Right lobe of liver (tissue), 6 donors: ENCODE data around the gene PCNT. TPM values are rescaled to one million over a fixed set of nuclear protein-coding genes. Genes with fewer than 3 reads are reported as not detected.
A peak's percentile ranks its signal among the peaks of the same experiment; 100 is the strongest.

Experiments
- ATAC-seq, 4 donors: fragments of 200-7000 bp; cut with Tn5 transposase; one replicate each; pipeline ENCODE4 v1.9.1; 2020; ENCODE audit warnings: mild to moderate bottlenecking in 4 of 4, moderate library complexity in 4 of 4
- DNase-seq, 3 donors: peaks; one replicate each; pipeline ENCODE4 v3.0.0-alpha.2; 2020
- H3K27ac ChIP-seq, 3 donors: fragments of 200-600 bp; one replicate each; pipeline ENCODE4 v1.8.0; 2022
- H3K27me3 ChIP-seq, 2 donors: fragments of 200-600 bp; one replicate each; pipeline ENCODE4 v1.8.0; 2022
- H3K36me3 ChIP-seq, 4 donors: fragments of 200-600 bp; sonication (generic) in 1 of 4; one replicate each; pipeline versions ENCODE4 v1.5.1 to v1.8.0; 2017 to 2022; ENCODE audit warnings: control low read depth in 1 of 4
- H3K4me1 ChIP-seq, 4 donors: fragments of 200-600 bp; sonication (generic) in 1 of 4; one replicate each; pipeline versions ENCODE4 v1.5.1 to v1.8.0; 2017 to 2022; ENCODE audit warnings: control low read depth in 1 of 4
- H3K4me3 ChIP-seq, 3 donors: fragments of 200-600 bp; one replicate each; pipeline ENCODE4 v1.8.0; 2022
- H3K9me3 ChIP-seq, 4 donors: fragments of 200-600 bp; sonication (generic) in 1 of 4; one replicate each; pipeline versions ENCODE4 v1.5.1 to v1.8.0; 2017 to 2022; ENCODE audit warnings: control low read depth in 1 of 4
- CTCF ChIP-seq, 4 donors: fragments of 200-600 bp in 3 of 4; fragments of 450-650 bp in 1 of 4; IDR thresholded peaks; one replicate each; pipeline versions ENCODE4 v1.5.1 to v1.8.0; 2016 to 2022; ENCODE audit warnings: antibody characterized with exemption in 4 of 4, mild to moderate bottlenecking in 2 of 4
- POLR2A ChIP-seq: fragments of 450-650 bp; IDR thresholded peaks from one replicate; pipeline ENCODE4 v1.6.1; 2017; ENCODE audit warnings: antibody characterized with exemption, mild to moderate bottlenecking
- WGBS: methylation state at CpG from one replicate; pipeline ENCODE4 v1.1.6; 2018; ENCODE audit warnings: low coverage, low lambda C conversion rate; ENCODE audit not compliant: insufficient coverage; ENCODE audit errors: missing lambda C conversion rate; 5-methylcytosine and 5-hydroxymethylcytosine counted together
- intact Hi-C, 2 donors: fragments of 100-400 bp; cut with DNase I; formaldehyde crosslinking; loops; one replicate each; pipeline versions ENCODE4 v1.11.2 to v1.14.1; 2022
- total RNA-seq, 6 experiments: library from RNA; depleted of rRNA in 2 of 6; stranded (reverse); fragments of >200 nt in 2 of 6; fragmentation: NEBNext Ultra II Directional in 3 of 6; extraction: Animal tissue kit (Norgen Biotek cat#: 25700) in 3 of 6; gene quantifications; one replicate each; pipeline versions ENCODE4 v1.1.0 to v1.2.4, GENCODE V29; 2016 to 2023
- donor health status: DM: no; HTN: yes; CAD: no.
- donor health status: DM: no; HTN: no; CAD: no.
- donor health status: DM: no; HTN: no; CAD: no.
- donor health status: DM: no; HTN: yes; CAD: no.
- donor health status: DM: no; HTN: yes; CAD: no.

The PCNT gene
- total RNA-seq, 6 experiments from 2014 or later, result 9.9 to 18.2 (median 14.1) TPM

GRCh38 chr21:46474382-46474781, 150.4 kb downstream of the PCNT start:
- Histone ChIP-seq H3K9me3 (no peaks in the 10 kb centered on the region), H3K36me3 (no peaks in the 10 kb centered on the region), H3K4me1 (no peaks in the 10 kb centered on the region), H3K27me3 (no peaks in the 10 kb centered on the region), H3K4me3 (no peak overlapping the region), H3K27ac (no peak overlapping the region)
- DNase-seq (no peak), ATAC-seq (no peak)
- TF ChIP-seq POLR2A (no peak), CTCF (IDR thresholded peaks at IDR 0.05) (no peak)
- 100% methylated on average over 2 of the region's 2 CpGs for whole genome bisulfite sequencing
- intact Hi-C loops, result no loop called here

DNA sequence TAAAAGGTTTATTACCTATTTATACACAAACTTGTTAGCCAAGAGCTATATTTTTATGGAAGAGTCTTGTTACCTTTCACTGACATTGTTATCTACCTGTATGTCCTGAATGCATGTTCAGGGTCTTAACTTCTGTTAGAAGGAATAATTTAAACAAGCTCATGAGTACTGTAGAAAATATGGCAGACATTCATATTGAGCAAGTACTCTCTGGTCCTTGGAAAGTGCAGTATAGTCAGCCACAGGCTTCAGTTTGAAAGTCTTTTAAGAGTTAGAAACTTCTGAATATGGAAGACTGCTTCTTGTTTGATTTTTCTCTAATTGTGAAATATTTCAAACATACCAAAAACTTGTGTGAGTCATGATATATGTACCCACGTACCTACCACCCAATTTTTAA, 151.3 kb downstream of the PCNT start:
- Histone ChIP-seq H3K36me3 (no peaks in the 10 kb centered on the region), H3K4me1 (peaks cover 0 to 4% (median 0%) of the 10 kb centered on the region in 4 donors), H3K27me3 (no peaks in the 10 kb centered on the region), H3K4me3 (no peak overlapping the region), H3K9me3 (no peaks in the 10 kb centered on the region), H3K27ac (no peak overlapping the region)
- WGBS, result 92% methylated on average over 1 of the region's 1 CpG
- DNase-seq (no peak), ATAC-seq (no peak)
- intact Hi-C loops, result no loop called here
- TF ChIP-seq CTCF (IDR thresholded peaks at IDR 0.05), result no peak
- TF ChIP-seq POLR2A, result no peak

- DNase-seq, result no peak
- Histone ChIP-seq H3K9me3 (no peaks in the 10 kb centered on the region), H3K27ac (no peak overlapping the region), H3K4me3 (no peak overlapping the region), H3K27me3 (no peaks in the 10 kb centered on the region), H3K36me3 (no peaks in the 10 kb centered on the region), H3K4me1 (peaks cover 0 to 13% (median 4%) of the 10 kb centered on the region in 4 donors)
- WGBS, result 76% methylated on average over 6 of the region's 7 CpGs
- no peak for TF ChIP-seq CTCF (IDR thresholded peaks at IDR 0.05)
- no peak for TF ChIP-seq POLR2A
- intact Hi-C loops, result no loop called here
- ATAC-seq, result peak in 1 of 4 donors; percentile 74
Observed at GRCh38 chr21:46477765-46478164, 153.8 kb downstream of the PCNT start.

- Histone ChIP-seq H3K27ac (no peak overlapping the region), H3K9me3 (no peaks in the 10 kb centered on the region), H3K4me1 (peaks cover 0 to 13% (median 4%) of the 10 kb centered on the region in 4 donors), H3K4me3 (no peak overlapping the region), H3K27me3 (no peaks in the 10 kb centered on the region), H3K36me3 (no peaks in the 10 kb centered on the region)
- intact Hi-C loops, result no loop called here
- no peak for DNase-seq
- no peak for ATAC-seq
- 50% methylated on average over 2 of the region's 2 CpGs for WGBS
- TF ChIP-seq CTCF (IDR thresholded peaks at IDR 0.05) (no peak), POLR2A (no peak)
Observed at GRCh38 chr21:46478910-46479309, 155.0 kb downstream of the PCNT start.

DNA sequence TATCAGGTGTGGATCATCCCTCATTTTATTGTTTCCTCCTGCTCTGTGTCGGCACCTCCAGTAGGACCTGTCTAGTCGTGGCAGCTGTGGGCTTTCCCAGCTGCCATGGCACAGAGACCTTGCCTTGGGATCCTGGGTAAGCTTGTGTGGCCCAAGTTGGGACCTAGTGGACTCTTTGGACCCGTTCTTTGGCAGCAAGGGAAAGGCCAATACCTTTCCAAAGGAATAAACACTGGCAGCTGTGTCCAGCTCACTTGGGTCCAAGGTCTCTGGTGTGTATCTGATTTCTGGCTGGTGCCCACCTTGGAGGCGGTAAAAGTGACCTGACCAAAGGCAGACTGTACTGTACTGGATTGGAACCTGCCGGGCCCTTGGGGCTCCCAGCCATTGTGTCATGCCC, 156.5 kb downstream of the PCNT start:
- H3K36me3 ChIP-seq, result no peaks in the 10 kb centered on the region
- peak; percentile 88 to 96 (median 96) for ATAC-seq
- peak in 2 of 3 donors; percentile 74 to 87 for DNase-seq
- no peaks in the 10 kb centered on the region for H3K27me3 ChIP-seq
- peaks cover 0 to 13% (median 4%) of the 10 kb centered on the region in 4 donors for H3K4me1 ChIP-seq
- no peak overlapping the region for H3K4me3 ChIP-seq
- H3K9me3 ChIP-seq, result no peaks in the 10 kb centered on the region
- WGBS, result 61% methylated on average over 2 of the region's 5 CpGs
- TF ChIP-seq CTCF (IDR thresholded peaks at IDR 0.05) (no peak), POLR2A (no peak)
- peak overlapping the region in 1 of 3 donors; percentile 49 for H3K27ac ChIP-seq
- intact Hi-C loops, result no loop called here
